ENCODE measurements around the gene NOL11. TPM values are rescaled to one million over a fixed set of nuclear protein-coding genes. Genes with fewer than 3 reads are reported as not detected.

Gene NOL11
- total and polyA plus RNA-seq, 2 donors from 2014 or later: 37.3 to 40.8 TPM

GRCh38 chr17:67729903-67730302 is 12.2 kb downstream of the NOL11 start:
- peaks cover 0 to 3% (median 0%) of the 10 kb centered on the region in 3 donors for H3K9me3 ChIP-seq (ENCODE audit: control insufficient read depth in 2 of 3, insufficient read depth in 1 of 3, low read length in 3 of 3)
- DNase-seq (no peak), FAIRE-seq (no peak)
- H3K36me3 ChIP-seq (ENCODE audit: control insufficient read depth in 2 of 3, insufficient read depth in 3 of 3, low read length in 3 of 3): peaks cover 17 to 46% (median 19%) of the 10 kb centered on the region in 3 donors
- H3K4me3 ChIP-seq (ENCODE audit: low read length in 3 of 3): no peak overlapping the region
- H3K27ac ChIP-seq (ENCODE audit: low read depth in 2 of 2, low read length in 2 of 2): no peak overlapping the region
- no peaks in the 10 kb centered on the region for H3K27me3 ChIP-seq (ENCODE audit: control insufficient read depth, insufficient read depth, low read length)
- H3K9ac ChIP-seq (ENCODE audit: low read length in 3 of 3): no peak overlapping the region
- H3K4me1 ChIP-seq (ENCODE audit: control insufficient read depth in 2 of 3, insufficient read depth in 2 of 3, low read depth in 1 of 3, low read length in 3 of 3): no peaks in the 10 kb centered on the region
- intact Hi-C loops (cut with DNase I): no loop called here
- no peak for TF ChIP-seq CTCF (IDR thresholded peaks at IDR 0.05; ENCODE audit: borderline replicate concordance, extremely low read depth, insufficient read depth)

GRCh38 chr17:67730731-67731130 is 13.0 kb downstream of the NOL11 start:
- no peak for FAIRE-seq
- intact Hi-C loops (cut with DNase I): no loop called here
- H3K9ac ChIP-seq (ENCODE audit: low read length in 3 of 3): no peak overlapping the region
- no peaks in the 10 kb centered on the region for H3K27me3 ChIP-seq (ENCODE audit: control insufficient read depth, insufficient read depth, low read length)
- peaks cover 0 to 3% (median 0%) of the 10 kb centered on the region in 3 donors for H3K9me3 ChIP-seq (ENCODE audit: control insufficient read depth in 2 of 3, insufficient read depth in 1 of 3, low read length in 3 of 3)
- peaks cover 14 to 42% (median 17%) of the 10 kb centered on the region in 3 donors for H3K36me3 ChIP-seq (ENCODE audit: control insufficient read depth in 2 of 3, insufficient read depth in 3 of 3, low read length in 3 of 3)
- no peak overlapping the region for H3K4me3 ChIP-seq (ENCODE audit: low read length in 3 of 3)
- no peaks in the 10 kb centered on the region for H3K4me1 ChIP-seq (ENCODE audit: control insufficient read depth in 2 of 3, insufficient read depth in 2 of 3, low read depth in 1 of 3, low read length in 3 of 3)
- no peak for DNase-seq
- no peak for TF ChIP-seq CTCF (IDR thresholded peaks at IDR 0.05; ENCODE audit: borderline replicate concordance, extremely low read depth, insufficient read depth)
- H3K27ac ChIP-seq (ENCODE audit: low read depth in 2 of 2, low read length in 2 of 2): no peak overlapping the region

GRCh38 chr17:67733449-67733848 is 15.7 kb downstream of the NOL11 start:
- intact Hi-C loops (cut with DNase I): no loop called here
- Histone ChIP-seq H3K36me3 (ENCODE audit: control insufficient read depth in 2 of 3, insufficient read depth in 3 of 3, low read length in 3 of 3) (peaks cover 13 to 54% (median 20%) of the 10 kb centered on the region in 3 donors), H3K27me3 (ENCODE audit: control insufficient read depth, insufficient read depth, low read length) (no peaks in the 10 kb centered on the region), H3K4me3 (ENCODE audit: low read length in 3 of 3) (no peak overlapping the region), H3K4me1 (ENCODE audit: control insufficient read depth in 2 of 3, insufficient read depth in 2 of 3, low read depth in 1 of 3, low read length in 3 of 3) (no peaks in the 10 kb centered on the region), H3K9ac (ENCODE audit: low read length in 3 of 3) (no peak overlapping the region), H3K9me3 (ENCODE audit: control insufficient read depth in 2 of 3, insufficient read depth in 1 of 3, low read length in 3 of 3) (peaks cover 0 to 3% (median 0%) of the 10 kb centered on the region in 3 donors), H3K27ac (ENCODE audit: low read depth in 2 of 2, low read length in 2 of 2) (no peak overlapping the region)
- DNase-seq: no peak
- no peak for FAIRE-seq
- TF ChIP-seq CTCF (IDR thresholded peaks at IDR 0.05; ENCODE audit: borderline replicate concordance, extremely low read depth, insufficient read depth): no peak

GRCh38 chr17:67737145-67737544 is 19.4 kb downstream of the NOL11 start:
- no peak for TF ChIP-seq CTCF (IDR thresholded peaks at IDR 0.05; ENCODE audit: borderline replicate concordance, extremely low read depth, insufficient read depth)
- Histone ChIP-seq H3K9me3 (ENCODE audit: control insufficient read depth in 2 of 3, insufficient read depth in 1 of 3, low read length in 3 of 3) (no peaks in the 10 kb centered on the region), H3K27ac (ENCODE audit: low read depth in 2 of 2, low read length in 2 of 2) (no peak overlapping the region), H3K36me3 (ENCODE audit: control insufficient read depth in 2 of 3, insufficient read depth in 3 of 3, low read length in 3 of 3) (peaks cover 2 to 70% (median 26%) of the 10 kb centered on the region in 3 donors), H3K4me3 (ENCODE audit: low read length in 3 of 3) (no peak overlapping the region), H3K9ac (ENCODE audit: low read length in 3 of 3) (no peak overlapping the region), H3K27me3 (ENCODE audit: control insufficient read depth, insufficient read depth, low read length) (no peaks in the 10 kb centered on the region), H3K4me1 (ENCODE audit: control insufficient read depth in 2 of 3, insufficient read depth in 2 of 3, low read depth in 1 of 3, low read length in 3 of 3) (no peaks in the 10 kb centered on the region)
- no peak for FAIRE-seq
- intact Hi-C loops (cut with DNase I): no loop called here
- DNase-seq: no peak
